K562 (cell line): ENCODE results near the gene SPATA31D4. TPM values are rescaled to one million over a fixed set of nuclear protein-coding genes. Genes with fewer than 3 reads are reported as not detected.

Experiments used
- ATAC-seq: fragments of 200-7000 bp; cut with Tn5 transposase; 3 replicates; pipeline ENCODE4 v1.9.1; 2020; ENCODE audit warnings: moderate library complexity
- BruUV-seq: library from RNA; stranded (reverse); fragments of 400-500 nt; replicated peaks from 2 replicates; lab custom pipeline; 2021; lab: Mats Ljungman, UMichigan
- CTCF ChIA-PET: fragments of 300-600 bp; formaldehyde crosslinking; extraction: SDS; loops from one replicate; lab custom pipeline; 2021; ENCODE audit warnings: low intra/inter-chr PET ratio; lab: Yijun Ruan, JAX
- POLR2A ChIA-PET: fragments of 300-600, 350-650 bp; sonication (Branson Sonifier 250); formaldehyde crosslinking; extraction: SDS; loops from one replicate; lab custom pipeline; 2021; ENCODE audit warnings: antibody characterized with exemption, inconsistent platforms; lab: Yijun Ruan, JAX
- DNase-seq, 4 experiments: peaks; one replicate each; pipeline versions ENCODE4 v3.0.0 to v3.0.0-alpha.2; 2011 to 2018; ENCODE audit warnings: low spot score in 3 of 4, mixed read lengths in 3 of 4; ENCODE audit errors: extremely low read depth in 1 of 4
- FAIRE-seq: peaks from 2 replicates; lab custom pipeline; 2011; peaks lifted over from hg19 to GRCh38; lab: Jason Lieb, UNC
- H2AFZ ChIP-seq: 2 replicates; pipeline ENCODE4 v1.6.0; 2011; ENCODE audit warnings: low read depth, low read length, control low read depth, inconsistent platforms
- H3K27ac ChIP-seq: fragments of 200-600 bp; 3 replicates; pipeline ENCODE4 v1.8.0; 2011; ENCODE audit warnings: low read depth, mild to moderate bottlenecking, control low read depth, inconsistent platforms, low read length, moderate library complexity, mixed read lengths; ENCODE audit errors: extremely low read depth
- H3K27me3 ChIP-seq, 2 experiments: fragments of 300-600 bp in 1 of 2; 2 replicates in 1 of 2; 3 replicates in 1 of 2; pipeline versions ENCODE4 v1.6.0 to v1.8.0; 2011; ENCODE audit warnings: inconsistent platforms in 2 of 2, low read length in 2 of 2, mild to moderate bottlenecking in 1 of 2, mixed read lengths in 1 of 2, moderate library complexity in 1 of 2; ENCODE audit not compliant: control insufficient read depth in 2 of 2, insufficient read depth in 2 of 2
- H3K36me3 ChIP-seq: fragments of 300-600 bp; 3 replicates; pipeline ENCODE4 v1.8.0; 2011; ENCODE audit warnings: mild to moderate bottlenecking, low read length, inconsistent platforms; ENCODE audit not compliant: control insufficient read depth, insufficient read depth
- H3K4me1 ChIP-seq, 2 experiments: fragments of 200-600 bp in 1 of 2; replicated peaks in 1 of 2; 2 replicates in 1 of 2; 3 replicates in 1 of 2; pipeline versions ENCODE4 v1.5.1 to v1.8.0; 2011; ENCODE audit warnings: inconsistent platforms in 2 of 2, low read length in 2 of 2, mild to moderate bottlenecking in 1 of 2, mixed read lengths in 1 of 2, moderate library complexity in 1 of 2; ENCODE audit not compliant: control insufficient read depth in 2 of 2, insufficient read depth in 2 of 2
- H3K4me2 ChIP-seq: 2 replicates; pipeline ENCODE4 v1.6.1; 2011; ENCODE audit warnings: low read length, control low read depth, inconsistent platforms, mixed read lengths; ENCODE audit not compliant: insufficient read depth
- H3K4me3 ChIP-seq: fragments of 200-600 bp; sonication (generic), shearing (Covaris generic); 2 replicates; pipeline ENCODE4 v1.5.1; 2016; ENCODE audit warnings: control low read depth, inconsistent platforms
- H3K79me2 ChIP-seq: fragments of 200-600 bp; 3 replicates; pipeline ENCODE4 v1.8.0; 2011; ENCODE audit warnings: low read length, inconsistent platforms; ENCODE audit not compliant: control insufficient read depth, insufficient read depth
- H3K9ac ChIP-seq, 2 experiments: 2 replicates each; pipeline versions ENCODE4 v1.6.0 to v1.6.1; 2011; ENCODE audit warnings: low read depth in 2 of 2, low read length in 2 of 2, control low read depth in 1 of 2, inconsistent platforms in 1 of 2, mild to moderate bottlenecking in 1 of 2, mixed read lengths in 1 of 2; ENCODE audit not compliant: insufficient read depth in 1 of 2
- H3K9me1 ChIP-seq: one replicate; pipeline ENCODE4 v1.6.0; 2011; ENCODE audit warnings: inconsistent platforms, mild to moderate bottlenecking, low read length, moderate library complexity; ENCODE audit not compliant: control insufficient read depth, insufficient read depth
- H3K9me3 ChIP-seq: replicated peaks from 2 replicates; pipeline ENCODE4 v1.5.1; 2011; ENCODE audit warnings: low read depth, low read length, inconsistent platforms; ENCODE audit not compliant: control insufficient read depth, insufficient read depth
- H4K20me1 ChIP-seq: replicated peaks from 2 replicates; pipeline ENCODE4 v1.6.1; 2011; ENCODE audit warnings: low read length, inconsistent platforms, mixed read lengths; ENCODE audit not compliant: control insufficient read depth, insufficient read depth
- FOXP1 ChIP-seq: sonication (generic); formaldehyde crosslinking; IDR thresholded peaks from 2 replicates; pipeline ENCODE4 v1.8.0; 2022; ENCODE audit warnings: mild to moderate bottlenecking, missing genetic modification reagents
- SOX6 ChIP-seq: fragments of 450-650 bp; IDR thresholded peaks from 2 replicates; pipeline ENCODE4 v1.6.1; 2014; ENCODE audit warnings: mild to moderate bottlenecking
- ZFPM2 ChIP-seq: fragments of 250-450 bp; sonication (Bioruptor Pico); IDR thresholded peaks from 2 replicates; pipeline ENCODE4 v1.5.1; 2022; ENCODE audit warnings: mild to moderate bottlenecking
- WGBS: fragments of 100-300 bp; shearing (Covaris generic); methylation state at CpG from one replicate; pipeline ENCODE4 v1.1.6; 2016; ENCODE audit warnings: low coverage, mixed read lengths; ENCODE audit not compliant: insufficient coverage; ENCODE audit errors: missing lambda C conversion rate; 5-methylcytosine and 5-hydroxymethylcytosine counted together
- in situ Hi-C: fragments of 300-500 bp; cut with MboI; formaldehyde crosslinking; loops from 4 replicates; pipeline ENCODE4 v1.15.0; 2018; ENCODE audit warnings: inconsistent platforms, mixed read lengths
- intact Hi-C: fragments of 100-400 bp; cut with micrococcal nuclease; formaldehyde crosslinking; loops from 2 replicates; pipeline ENCODE4 v1.14.2; 2022
- polyA plus RNA-seq, 8 experiments: library from polyadenylated mRNA; depleted of rRNA in 4 of 8; stranded (reverse) in 5 of 8; unstranded in 3 of 8; fragments of >200 nt; fragmentation: Nextera tagmentation in 2 of 8; fragmentation: Illumina TruSeq in 1 of 8; extraction: Ambion mirVana in 2 of 8; extraction: Trizol in 1 of 8; gene quantifications; 2 replicates each; pipeline versions ENCODE4 v1.2.1 to v1.2.3, GENCODE V29; 2011 to 2014; ENCODE audit warnings: inconsistent platforms in 1 of 8, missing spikeins in 1 of 8
- small RNA-seq: library from RNA; depleted of rRNA; stranded (forward); fragments of <200 nt; gene quantifications from one replicate; pipeline ENCODE3, GENCODE V24; 2014
- total RNA-seq, 7 experiments: library from RNA; depleted of rRNA in 6 of 7; stranded (reverse); fragments of >200 nt in 6 of 7; fragmentation: Illumina TruSeq in 2 of 7; extraction: Trizol in 2 of 7; gene quantifications; 2 replicates each; pipeline versions ENCODE4 v1.2.1 to v1.2.3, GENCODE V29; 2011 to 2021; ENCODE audit warnings: low replicate concordance in 1 of 7
- TF ChIP-seq, protein P1 (sequence below): fragments of 450-650 bp; formaldehyde crosslinking; IDR thresholded peaks from 2 replicates; pipeline ENCODE4 v1.4.0; 2020; ENCODE audit warnings: mild to moderate bottlenecking, mixed read lengths

Gene SPATA31D4
- total and polyA plus RNA-seq, 9 of the 15 experiments (the other 6 are each of a cell fraction or from before 2014, with no cell fraction given): not detected

DNA sequence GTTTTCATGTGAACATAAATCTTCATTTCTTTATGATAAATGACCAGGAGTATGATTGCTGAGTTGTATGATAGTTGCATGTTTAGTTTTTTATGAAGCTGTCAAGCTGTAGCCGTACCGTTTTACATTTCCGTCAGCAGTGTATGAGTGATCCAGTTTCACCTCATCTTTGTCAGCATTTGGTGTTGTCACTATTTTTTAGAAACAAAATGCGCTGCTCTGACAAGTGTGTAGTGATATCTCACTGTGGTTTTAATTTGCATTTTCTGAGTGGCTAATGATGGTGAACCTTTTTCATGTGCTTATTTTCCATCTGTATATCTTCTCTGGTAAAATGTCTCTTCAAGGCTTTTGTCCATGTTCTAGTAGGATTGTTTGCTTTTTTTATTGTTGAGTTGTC is 53.7 kb downstream of the SPATA31D4 start:
- TF ChIP-seq SOX6: no peak
- TF ChIP-seq ZFPM2 (CRISPR knock-in tag): no peak
- TF ChIP-seq, protein P1, sequence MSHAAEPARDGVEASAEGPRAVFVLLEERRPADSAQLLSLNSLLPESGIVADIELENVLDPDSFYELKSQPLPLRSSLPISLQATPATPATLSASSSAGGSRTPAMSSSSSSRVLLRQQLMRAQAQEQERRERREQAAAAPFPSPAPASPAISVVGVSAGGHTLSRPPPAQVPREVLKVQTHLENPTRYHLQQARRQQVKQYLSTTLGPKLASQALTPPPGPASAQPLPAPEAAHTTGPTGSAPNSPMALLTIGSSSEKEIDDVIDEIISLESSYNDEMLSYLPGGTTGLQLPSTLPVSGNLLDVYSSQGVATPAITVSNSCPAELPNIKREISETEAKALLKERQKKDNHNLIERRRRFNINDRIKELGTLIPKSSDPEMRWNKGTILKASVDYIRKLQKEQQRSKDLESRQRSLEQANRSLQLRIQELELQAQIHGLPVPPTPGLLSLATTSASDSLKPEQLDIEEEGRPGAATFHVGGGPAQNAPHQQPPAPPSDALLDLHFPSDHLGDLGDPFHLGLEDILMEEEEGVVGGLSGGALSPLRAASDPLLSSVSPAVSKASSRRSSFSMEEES (CRISPR knock-in tag): no peak
- TF ChIP-seq FOXP1: no peak
- TF ChIP-seq, all 486 proteins: peak for 0
- DNase-seq (no peak), ATAC-seq (no peak), FAIRE-seq (no peak)
- Histone ChIP-seq H3K4me2 (no peak overlapping the region), H3K36me3 (no peaks in the 10 kb centered on the region), H3K9ac (no peak overlapping the region), H4K20me1 (no peaks in the 10 kb centered on the region), H3K27ac (no peak overlapping the region), H3K79me2 (no peaks in the 10 kb centered on the region), H3K9me1 (no peaks in the 10 kb centered on the region), H3K9me3 (no peaks in the 10 kb centered on the region), H2AFZ (no peak overlapping the region), H3K27me3 (no peaks in the 10 kb centered on the region), H3K4me1 (no peaks in the 10 kb centered on the region), H3K4me3 (no peak overlapping the region)
- ChIA-PET CTCF (no interaction called here), POLR2A (no interaction called here)
- WGBS: 3% methylated on average over 4 of the region's 4 CpGs
- in situ Hi-C loops: no loop called here
- intact Hi-C loops: no loop called here
- BruUV-seq: no TSS peak

Small RNA genes within 50 kb of the gene (small RNA-seq; reads per million reads assigned to genes)
- gene RF00189 (not detected), gene RNA5SP287 (not detected)

Other genes starting within 250 kb of the SPATA31D4 start
- gene TLE1, start 238.9 kb upstream of the SPATA31D4 start, total RNA-seq (2014; rRNA removed): not detected in 2 replicates
- gene TLE1, start 238.9 kb upstream of the SPATA31D4 start, total RNA-seq (2014; rRNA removed; fragmentation: Illumina TruSeq; extraction: Trizol): not detected in 2 replicates
- gene TLE1, start 238.9 kb upstream of the SPATA31D4 start, total RNA-seq (2015; rRNA removed; fragmentation: Illumina TruSeq; extraction: Trizol): not detected in 2 replicates
- gene TLE1, start 238.9 kb upstream of the SPATA31D4 start, total RNA-seq (2021): 0.11 and 0.20 TPM in 2 replicates
- not detected in 2 replicates for gene TLE1, start 238.9 kb upstream of the SPATA31D4 start, polyA plus RNA-seq (2011; rRNA removed)
- not detected in 2 replicates for gene TLE1, start 238.9 kb upstream of the SPATA31D4 start, polyA plus RNA-seq (2014; fragmentation: Illumina TruSeq; extraction: Trizol)
- not detected for gene TLE1, start 238.9 kb upstream of the SPATA31D4 start, polyA plus RNA-seq (2014; fragmentation: Nextera tagmentation; extraction: Ambion mirVana)
- not detected in 2 replicates for gene TLE1, start 238.9 kb upstream of the SPATA31D4 start, polyA plus RNA-seq (2014; rRNA removed)
- gene SPATA31D3, start 15.1 kb downstream of the SPATA31D4 start, total RNA-seq (2014; rRNA removed): not detected in 2 replicates
- not detected in 2 replicates for gene SPATA31D3, start 15.1 kb downstream of the SPATA31D4 start, total RNA-seq (2014; rRNA removed; fragmentation: Illumina TruSeq; extraction: Trizol)
- not detected in 2 replicates for gene SPATA31D3, start 15.1 kb downstream of the SPATA31D4 start, total RNA-seq (2015; rRNA removed; fragmentation: Illumina TruSeq; extraction: Trizol)
- not detected in 2 replicates for gene SPATA31D3, start 15.1 kb downstream of the SPATA31D4 start, total RNA-seq (2021)
- not detected in 2 replicates for gene SPATA31D3, start 15.1 kb downstream of the SPATA31D4 start, polyA plus RNA-seq (2011; rRNA removed)
- not detected in 2 replicates for gene SPATA31D3, start 15.1 kb downstream of the SPATA31D4 start, polyA plus RNA-seq (2014; fragmentation: Illumina TruSeq; extraction: Trizol)
- gene SPATA31D3, start 15.1 kb downstream of the SPATA31D4 start, polyA plus RNA-seq (2014; fragmentation: Nextera tagmentation; extraction: Ambion mirVana): not detected
- not detected in 2 replicates for gene SPATA31D3, start 15.1 kb downstream of the SPATA31D4 start, polyA plus RNA-seq (2014; rRNA removed)
- not detected in 2 replicates for gene SPATA31D1, start 60.3 kb downstream of the SPATA31D4 start, total RNA-seq (2014; rRNA removed)
- not detected in 2 replicates for gene SPATA31D1, start 60.3 kb downstream of the SPATA31D4 start, total RNA-seq (2014; rRNA removed; fragmentation: Illumina TruSeq; extraction: Trizol)
- not detected in 2 replicates for gene SPATA31D1, start 60.3 kb downstream of the SPATA31D4 start, total RNA-seq (2015; rRNA removed; fragmentation: Illumina TruSeq; extraction: Trizol)
- not detected in 2 replicates for gene SPATA31D1, start 60.3 kb downstream of the SPATA31D4 start, total RNA-seq (2021)
- not detected in 2 replicates for gene SPATA31D1, start 60.3 kb downstream of the SPATA31D4 start, polyA plus RNA-seq (2011; rRNA removed)
- not detected in 2 replicates for gene SPATA31D1, start 60.3 kb downstream of the SPATA31D4 start, polyA plus RNA-seq (2014; fragmentation: Illumina TruSeq; extraction: Trizol)
- gene SPATA31D1, start 60.3 kb downstream of the SPATA31D4 start, polyA plus RNA-seq (2014; fragmentation: Nextera tagmentation; extraction: Ambion mirVana): not detected
- not detected in 2 replicates for gene SPATA31D1, start 60.3 kb downstream of the SPATA31D4 start, polyA plus RNA-seq (2014; rRNA removed)